Caco-2 (cell line): Measurements from ENCODE around the gene PA2G4. TPM values are rescaled to one million over a fixed set of nuclear protein-coding genes. Genes with fewer than 3 reads are reported as not detected.

Experiments
- BruUV-seq: library from RNA; stranded (reverse); fragments of 400-500 nt; replicated peaks from 2 replicates; lab custom pipeline; 2021; lab: Mats Ljungman, UMichigan
- CTCF ChIA-PET: fragments of 300-600 bp; sonication (Branson Sonifier 250); formaldehyde crosslinking; loops from one replicate; lab custom pipeline; 2022; ENCODE audit warnings: antibody characterized with exemption; lab: Charles Lee
- POLR2A ChIA-PET: fragments of 300-600 bp; sonication (Branson Sonifier 250); formaldehyde crosslinking; loops from one replicate; lab custom pipeline; 2022; ENCODE audit warnings: antibody characterized with exemption; lab: Charles Lee
- DNase-seq, 2 experiments: peaks; one replicate each; pipeline versions ENCODE4 v3.0.0 to v3.0.0-alpha.2; 2020 to 2022
- H3K27me3 ChIP-seq: replicated peaks from 2 replicates; pipeline ENCODE4 v1.6.0; 2011; ENCODE audit warnings: low read length; ENCODE audit not compliant: control insufficient read depth, insufficient read depth
- H3K36me3 ChIP-seq: 2 replicates; pipeline ENCODE4 v1.5.1; 2011; ENCODE audit warnings: low read length; ENCODE audit not compliant: control insufficient read depth, insufficient read depth
- H3K4me1 ChIP-seq: fragments of 250-450 bp; sonication (Bioruptor Pico); 2 replicates; pipeline ENCODE4 v1.5.1; 2020; ENCODE audit warnings: mild to moderate bottlenecking
- H3K4me3 ChIP-seq: 2 replicates; pipeline ENCODE4 v1.5.1; 2011; ENCODE audit warnings: low read depth, mild to moderate bottlenecking, control low read depth, low read length
- H3K9me3 ChIP-seq: fragments of 250-450 bp; sonication (Bioruptor Pico); 2 replicates; pipeline ENCODE4 v1.5.1; 2020; ENCODE audit warnings: mild to moderate bottlenecking, moderate library complexity
- H3K27ac Mint-ChIP-seq: one replicate; pipeline ENCODE4 v1.8.0; 2022; ENCODE audit warnings: mixed read lengths; ENCODE audit not compliant: unreplicated experiment
- H3K27me3 Mint-ChIP-seq: one replicate; pipeline ENCODE4 v1.8.0; 2022; ENCODE audit warnings: mixed read lengths; ENCODE audit not compliant: insufficient read depth, unreplicated experiment
- H3K36me3 Mint-ChIP-seq: one replicate; pipeline ENCODE4 v1.8.0; 2022; ENCODE audit warnings: mild to moderate bottlenecking, mixed read lengths; ENCODE audit not compliant: insufficient read depth, unreplicated experiment
- H3K4me1 Mint-ChIP-seq: one replicate; pipeline ENCODE4 v1.8.0; 2022; ENCODE audit warnings: low read depth, mixed read lengths; ENCODE audit not compliant: unreplicated experiment
- H3K4me3 Mint-ChIP-seq: one replicate; pipeline ENCODE4 v1.8.0; 2022; ENCODE audit warnings: mild to moderate bottlenecking, moderate library complexity, mixed read lengths; ENCODE audit not compliant: unreplicated experiment
- H3K9me3 Mint-ChIP-seq: one replicate; pipeline ENCODE4 v1.8.0; 2022; ENCODE audit warnings: mixed read lengths; ENCODE audit not compliant: unreplicated experiment
- CTCF ChIP-seq, 2 experiments: fragments of 200-600 bp in 1 of 2; IDR thresholded peaks; 1 replicate in 1 of 2; 2 replicates in 1 of 2; pipeline versions ENCODE4 v1.5.1 to v1.8.0; 2011 to 2022; ENCODE audit warnings: antibody characterized with exemption in 1 of 2, control low read depth in 1 of 2, inconsistent platforms in 1 of 2, low read depth in 1 of 2, low read length in 1 of 2, mild to moderate bottlenecking in 1 of 2, moderate library complexity in 1 of 2; ENCODE audit not compliant: insufficient read depth in 1 of 2, severe bottlenecking in 1 of 2, unreplicated experiment in 1 of 2
- intact Hi-C: fragments of 100-400 bp; cut with micrococcal nuclease; formaldehyde crosslinking; loops from one replicate; pipeline ENCODE4 v1.10.0; 2022; ENCODE audit not compliant: unreplicated experiment
- total RNA-seq: library from RNA; stranded (reverse); gene quantifications from 2 replicates; pipeline ENCODE4 v1.2.3, GENCODE V29; 2022

Gene PA2G4
- total RNA-seq, 1 experiment from 2014 or later: 178 TPM

- H3K4me3 ChIP-seq: no peak overlapping the region
- ChIA-PET POLR2A (no interaction called here), CTCF (no interaction called here)
- H3K4me3 Mint-ChIP-seq: no peak overlapping the region
- no peaks in the 10 kb centered on the region for H3K9me3 ChIP-seq
- H3K9me3 Mint-ChIP-seq: no peaks in the 10 kb centered on the region
- peaks cover 10% of the 10 kb centered on the region for H3K4me1 ChIP-seq
- TF ChIP-seq CTCF (IDR thresholded peaks at IDR 0.05; ENCODE audit: insufficient read depth in 1 of 2, low read depth in 1 of 2, low read length in 1 of 2, severe bottlenecking in 1 of 2, unreplicated experiment in 1 of 2): no peak
- intact Hi-C loops: no loop called here
- H3K27ac Mint-ChIP-seq: no peak overlapping the region
- no peaks in the 10 kb centered on the region for H3K27me3 Mint-ChIP-seq
- peaks cover 15% of the 10 kb centered on the region for H3K4me1 Mint-ChIP-seq
- H3K36me3 ChIP-seq: peaks cover 11% of the 10 kb centered on the region
- no peaks in the 10 kb centered on the region for H3K27me3 ChIP-seq
- BruUV-seq: no TSS peak
- no peak for DNase-seq
- peaks cover 85% of the 10 kb centered on the region for H3K36me3 Mint-ChIP-seq
Observed at GRCh38 chr12:56134897-56135296, 30.5 kb downstream of the PA2G4 start.

- H3K36me3 ChIP-seq: peaks cover 6% of the 10 kb centered on the region
- Mint-ChIP-seq H3K9me3 (no peaks in the 10 kb centered on the region), H3K27ac (no peak overlapping the region), H3K4me1 (no peaks in the 10 kb centered on the region), H3K4me3 (no peak overlapping the region), H3K36me3 (peaks cover 78% of the 10 kb centered on the region), H3K27me3 (no peaks in the 10 kb centered on the region)
- TSS peak; percentile 13 for BruUV-seq
- H3K4me3 ChIP-seq: no peak overlapping the region
- ChIA-PET POLR2A (no interaction called here), CTCF (interaction anchor here (0.5 to 1.1 kb wide), 2 partner anchors 10 to 82 kb away, joined by 3 read pairs; partner anchors contain the start of gene ESYT1)
- no peaks in the 10 kb centered on the region for H3K27me3 ChIP-seq
- no peak for DNase-seq
- H3K9me3 ChIP-seq: no peaks in the 10 kb centered on the region
- H3K4me1 ChIP-seq: no peaks in the 10 kb centered on the region
- TF ChIP-seq CTCF (IDR thresholded peaks at IDR 0.05; ENCODE audit: insufficient read depth in 1 of 2, low read depth in 1 of 2, low read length in 1 of 2, severe bottlenecking in 1 of 2, unreplicated experiment in 1 of 2): no peak
- intact Hi-C loops: no loop called here
Observed at GRCh38 chr12:56137853-56138571, 33.7 kb downstream of the PA2G4 start.

GRCh38 chr12:56141946-56142784, 37.8 kb downstream of the PA2G4 start:
- Histone ChIP-seq H3K36me3 (no peaks in the 10 kb centered on the region), H3K9me3 (no peaks in the 10 kb centered on the region; the same call in 1 of the 2 replicates), H3K4me3 (no peak overlapping the region), H3K4me1 (no peaks in the 10 kb centered on the region; the same call in 1 of the 2 replicates), H3K27me3 (no peaks in the 10 kb centered on the region)
- Mint-ChIP-seq H3K4me3 (no peak overlapping the region), H3K27me3 (no peaks in the 10 kb centered on the region), H3K4me1 (no peaks in the 10 kb centered on the region), H3K36me3 (peaks cover 62% of the 10 kb centered on the region), H3K27ac (no peak overlapping the region), H3K9me3 (no peaks in the 10 kb centered on the region)
- intact Hi-C loops: no loop called here
- CTCF ChIA-PET: interaction anchor here (1.2 to 1.7 kb wide), 3 partner anchors 9 to 23 kb away, joined by 3 to 4 read pairs (median 3); partner anchors contain the start of gene ESYT1
- no TSS peak for BruUV-seq
- DNase-seq: no peak
- POLR2A ChIA-PET: interaction anchor here (0.5 kb wide), 1 partner anchor 77 kb away, joined by 8 read pairs; no protein-coding TSS in a partner anchor
- TF ChIP-seq CTCF (IDR thresholded peaks at IDR 0.05; ENCODE audit: insufficient read depth in 1 of 2, low read depth in 1 of 2, low read length in 1 of 2, severe bottlenecking in 1 of 2, unreplicated experiment in 1 of 2): no peak
